Cardiac muscle cell (in vitro differentiated cells and primary cell): ENCODE measurements around the gene P3H3. TPM values are rescaled to one million over a fixed set of nuclear protein-coding genes. Genes with fewer than 3 reads are reported as not detected.

Experiments
- DNase-seq, 2 donors: peaks; one replicate each; pipeline versions ENCODE4 v3.0.0 to v3.0.0-alpha.2; 2010 to 2017; ENCODE audit warnings: low read depth in 1 of 2, low spot score in 1 of 2
- H3K27ac ChIP-seq: fragments of 200-600 bp; sonication (generic); 2 replicates; pipeline ENCODE4 v1.5.1; 2016
- H3K27me3 ChIP-seq: fragments of 200-600 bp; sonication (generic); 2 replicates; pipeline ENCODE4 v1.6.0; 2016; ENCODE audit warnings: control low read depth
- H3K36me3 ChIP-seq: fragments of 200-600 bp; sonication (generic); 2 replicates; pipeline ENCODE4 v1.5.1; 2016; ENCODE audit warnings: control low read depth
- H3K4me1 ChIP-seq: fragments of 200-600 bp; sonication (generic); 2 replicates; pipeline ENCODE4 v1.8.1; 2017; ENCODE audit warnings: low read depth, mild to moderate bottlenecking, mixed run types
- H3K4me3 ChIP-seq: fragments of 200-600 bp; sonication (generic); 2 replicates; pipeline ENCODE4 v1.5.1; 2016; ENCODE audit warnings: mild to moderate bottlenecking
- H3K9me3 ChIP-seq: fragments of 200-600 bp; sonication (generic); 2 replicates; pipeline ENCODE4 v1.5.1; 2017; ENCODE audit warnings: low read depth, mild to moderate bottlenecking, control low read depth
- CTCF ChIP-seq: IDR thresholded peaks from 2 replicates; pipeline ENCODE4 v1.5.1; 2012; ENCODE audit warnings: low read depth, mild to moderate bottlenecking, low read length
- polyA plus RNA-seq: library from polyadenylated mRNA; unstranded; fragments of >200 nt; fragmentation: Nextera tagmentation; extraction: Ambion mirVana; gene quantifications from 2 replicates; pipeline ENCODE4 v1.2.1, GENCODE V29; 2016
- total RNA-seq: library from RNA; depleted of rRNA; stranded (reverse); fragments of >200 nt; gene quantifications from 2 replicates; pipeline ENCODE4 v1.2.3, GENCODE V29; 2016

P3H3 gene
- total RNA-seq (11.6 and 19.7 TPM in 2 replicates), polyA plus RNA-seq (13.7 and 18.2 TPM in 2 replicates)

GRCh38 chr12:6827982-6828780, at the start of gene P3H3:
Gene P3H3, plus strand, starts transcription at chr12:6828407. Its CDS starts 34 bp downstream, at chr12:6828441.
- Histone ChIP-seq H3K4me3 (peak within 1 kb of the TSS; percentile 61), H3K4me1 (peaks cover 9% of the 10 kb centered on the region), H3K9me3 (no peaks in the 10 kb centered on the region), H3K36me3 (peaks cover 14% of the 10 kb centered on the region), H3K27me3 (no peaks in the 10 kb centered on the region), H3K27ac (peak within 1 kb of the TSS; percentile 75)
- peak; percentile 56 to 63 for DNase-seq
- TF ChIP-seq CTCF = no peak

GRCh38 chr12:6778574-6779550, 49.3 kb upstream of the P3H3 start:
- peaks cover 8% of the 10 kb centered on the region for H3K27me3 ChIP-seq
- peak; percentile 90 for TF ChIP-seq CTCF
- H3K9me3 ChIP-seq = no peaks in the 10 kb centered on the region
- H3K4me1 ChIP-seq = peaks cover 17% of the 10 kb centered on the region
- peak; percentile 96 to 97 for DNase-seq
- H3K27ac ChIP-seq = peak overlapping the region; percentile 26
- H3K36me3 ChIP-seq = no peaks in the 10 kb centered on the region
- H3K4me3 ChIP-seq = peak overlapping the region; percentile 32

- H3K27ac ChIP-seq = no peak overlapping the region
- H3K36me3 ChIP-seq = no peaks in the 10 kb centered on the region
- H3K9me3 ChIP-seq = no peaks in the 10 kb centered on the region
- H3K27me3 ChIP-seq = no peaks in the 10 kb centered on the region
- H3K4me3 ChIP-seq = no peak overlapping the region
- H3K4me1 ChIP-seq = peaks cover 17% of the 10 kb centered on the region
- no peak for DNase-seq
- TF ChIP-seq CTCF = no peak
Observed at GRCh38 chr12:6779708-6780432, 48.3 kb upstream of the P3H3 start.

- Histone ChIP-seq H3K9me3 (no peaks in the 10 kb centered on the region), H3K36me3 (no peaks in the 10 kb centered on the region), H3K27ac (no peak overlapping the region), H3K27me3 (no peaks in the 10 kb centered on the region), H3K4me3 (no peak overlapping the region), H3K4me1 (peaks cover 17% of the 10 kb centered on the region)
- no peak for DNase-seq
- TF ChIP-seq CTCF = no peak
Observed at GRCh38 chr12:6780573-6780972, 47.6 kb upstream of the P3H3 start.

- H3K4me3 ChIP-seq = no peak overlapping the region
- H3K27ac ChIP-seq = no peak overlapping the region
- TF ChIP-seq CTCF = no peak
- no peak for DNase-seq
- no peaks in the 10 kb centered on the region for H3K36me3 ChIP-seq
- H3K9me3 ChIP-seq = no peaks in the 10 kb centered on the region
- no peaks in the 10 kb centered on the region for H3K27me3 ChIP-seq
- peaks cover 17% of the 10 kb centered on the region for H3K4me1 ChIP-seq
Observed at GRCh38 chr12:6782119-6782518, 46.1 kb upstream of the P3H3 start.
